MM.1S (cell line): ENCODE measurements around the gene CNTN1.

Experiments used
- DNase-seq: peaks from one replicate; pipeline ENCODE4 v3.0.0-alpha.2; 2015
- H2AFZ ChIP-seq: fragments of 300-600 bp; sonication (generic); 2 replicates; pipeline ENCODE4 v1.6.0; 2016; ENCODE audit warnings: antibody characterized with exemption, low read length
- H3F3A ChIP-seq: fragments of 300-600 bp; sonication (generic); 2 replicates; pipeline ENCODE4 v1.6.1; 2016; ENCODE audit warnings: mild to moderate bottlenecking, antibody characterized with exemption, low read length, moderate library complexity, mixed read lengths; ENCODE audit not compliant: insufficient read depth
- H3K27ac ChIP-seq: fragments of 300-600 bp; sonication (generic); 2 replicates; pipeline ENCODE4 v1.5.1; 2016; ENCODE audit warnings: mild to moderate bottlenecking, low read length
- H3K27me3 ChIP-seq: fragments of 300-600 bp; sonication (generic); replicated peaks from 2 replicates; pipeline ENCODE4 v1.6.0; 2016; ENCODE audit warnings: low read length; ENCODE audit not compliant: insufficient read depth
- H3K36me3 ChIP-seq: fragments of 300-600 bp; sonication (generic); replicated peaks from 2 replicates; pipeline ENCODE4 v1.6.1; 2016; ENCODE audit warnings: mild to moderate bottlenecking, low read length, mixed read lengths; ENCODE audit not compliant: insufficient read depth
- H3K4me1 ChIP-seq: fragments of 300-600 bp; sonication (generic); 2 replicates; pipeline ENCODE4 v1.6.1; 2016; ENCODE audit warnings: low read length, mixed read lengths
- H3K4me2 ChIP-seq: fragments of 300-600 bp; sonication (generic); 2 replicates; pipeline ENCODE4 v1.6.0; 2016; ENCODE audit warnings: low read depth, low read length
- H3K4me3 ChIP-seq: fragments of 300-600 bp; sonication (generic); 2 replicates; pipeline ENCODE4 v1.5.1; 2016; ENCODE audit warnings: low read length, mixed read lengths
- H3K79me2 ChIP-seq: fragments of 300-600 bp; sonication (generic); 2 replicates; pipeline ENCODE4 v1.6.1; 2016; ENCODE audit warnings: mixed run types, low read length, mixed read lengths
- H3K9ac ChIP-seq: fragments of 300-600 bp; sonication (generic); 2 replicates; pipeline ENCODE4 v1.6.1; 2016; ENCODE audit warnings: low read length, mixed read lengths
- H3K9me2 ChIP-seq: fragments of 300-600 bp; sonication (generic); replicated peaks from 2 replicates; pipeline ENCODE4 v1.6.1; 2016; ENCODE audit warnings: mild to moderate bottlenecking, low read length, mixed read lengths; ENCODE audit not compliant: insufficient read depth
- H3K9me3 ChIP-seq: fragments of 300-600 bp; sonication (generic); replicated peaks from 2 replicates; pipeline ENCODE4 v1.6.1; 2016; ENCODE audit warnings: mild to moderate bottlenecking, low read length, mixed read lengths; ENCODE audit not compliant: insufficient read depth
- H4K20me1 ChIP-seq: fragments of 300-600 bp; sonication (generic); 2 replicates; pipeline ENCODE4 v1.6.1; 2016; ENCODE audit warnings: mild to moderate bottlenecking, low read length, moderate library complexity, mixed read lengths; ENCODE audit not compliant: insufficient read depth
- EZH2 ChIP-seq: fragments of 300-600 bp; sonication (generic); optimal IDR thresholded peaks from 2 replicates; pipeline ENCODE3; 2017; ENCODE audit warnings: low read depth, mild to moderate bottlenecking, antibody characterized with exemption, low read length, mixed read lengths
- EZH2phosphoT487 ChIP-seq: fragments of 300-600 bp; sonication (generic); IDR thresholded peaks from 2 replicates; pipeline ENCODE4 v1.6.1; 2018; ENCODE audit warnings: antibody characterized with exemption, low read length
- TF ChIP-seq, protein P1 (sequence below): fragments of 300-600 bp; sonication (generic); IDR thresholded peaks from 2 replicates; pipeline ENCODE4 v1.5.1; 2016; ENCODE audit warnings: antibody characterized with exemption, low read length, mixed read lengths

The CNTN1 gene

DNA sequence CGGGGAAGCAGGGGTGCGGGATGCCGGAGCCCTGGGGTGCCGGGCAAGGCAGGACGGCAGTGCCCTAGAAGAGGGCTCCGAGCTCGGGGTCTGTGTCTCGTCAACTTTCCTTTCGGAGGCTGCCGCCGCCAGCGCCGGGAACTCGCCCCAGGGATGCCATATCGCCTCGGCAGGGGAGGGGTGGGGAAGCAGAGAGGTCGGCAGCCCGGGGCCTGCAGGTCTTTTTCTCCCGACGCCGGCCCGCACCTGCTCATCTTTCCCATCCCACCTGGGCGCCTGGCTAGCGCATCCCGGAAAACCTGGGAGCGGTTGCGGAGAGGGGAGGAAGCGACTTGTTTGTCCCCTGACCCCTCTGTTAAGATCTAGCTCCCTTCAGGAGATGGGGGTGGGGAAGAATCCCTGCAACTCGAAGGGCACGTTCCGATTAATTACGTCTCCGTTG lies 547 bp downstream of the CNTN1 start:
- Histone ChIP-seq H3K9ac (peak overlapping the region; percentile 42; the same call in 1 of the 2 replicates), H3K4me3 (peak overlapping the region; percentile 94)

DNA sequence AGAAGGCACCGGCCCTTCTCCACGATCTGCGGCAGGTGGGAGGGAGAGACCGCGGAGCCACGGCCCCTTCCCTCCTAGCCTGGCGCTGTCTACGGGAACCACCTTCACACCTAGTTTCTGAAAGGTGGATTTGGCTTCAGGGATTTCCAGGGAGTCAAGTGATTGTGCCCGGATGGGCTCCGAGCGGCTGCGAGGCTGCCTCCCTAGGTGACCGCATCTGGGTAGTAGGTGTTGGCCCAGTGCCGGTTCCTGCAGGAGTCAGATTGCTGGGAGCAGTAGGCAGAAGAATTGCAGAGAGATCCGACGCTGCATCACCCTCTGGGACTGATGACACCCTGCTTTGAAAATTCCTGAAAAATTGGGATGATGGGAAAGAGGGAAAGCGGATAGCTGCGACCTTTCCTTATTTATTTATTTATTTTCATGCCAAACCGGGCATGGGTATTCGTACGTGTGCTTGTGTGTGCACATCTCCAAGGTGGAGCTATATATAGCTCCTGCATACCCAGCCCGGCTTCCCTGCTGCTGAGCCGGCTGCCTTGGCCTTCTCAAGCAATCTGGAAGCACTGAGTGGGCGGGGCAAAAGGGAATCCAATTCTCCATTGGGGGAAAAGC lies 1.1 kb downstream of the CNTN1 start:
- peak overlapping the region; percentile 76 for H3K4me2 ChIP-seq
- no peaks in the 10 kb centered on the region for H4K20me1 ChIP-seq
- H3K27ac ChIP-seq = no peak overlapping the region
- peak overlapping the region; percentile 94 for H3K4me3 ChIP-seq
- no peaks in the 10 kb centered on the region for H3K36me3 ChIP-seq
- no peaks in the 10 kb centered on the region for H3K9me2 ChIP-seq
- no peaks in the 10 kb centered on the region for H3K79me2 ChIP-seq
- no peak for DNase-seq
- H3K27me3 ChIP-seq = no peaks in the 10 kb centered on the region
- no peaks in the 10 kb centered on the region for H3K4me1 ChIP-seq
- TF ChIP-seq EZH2 (no peak), EZH2phosphoT487 (no peak)
- TF ChIP-seq, protein P1, sequence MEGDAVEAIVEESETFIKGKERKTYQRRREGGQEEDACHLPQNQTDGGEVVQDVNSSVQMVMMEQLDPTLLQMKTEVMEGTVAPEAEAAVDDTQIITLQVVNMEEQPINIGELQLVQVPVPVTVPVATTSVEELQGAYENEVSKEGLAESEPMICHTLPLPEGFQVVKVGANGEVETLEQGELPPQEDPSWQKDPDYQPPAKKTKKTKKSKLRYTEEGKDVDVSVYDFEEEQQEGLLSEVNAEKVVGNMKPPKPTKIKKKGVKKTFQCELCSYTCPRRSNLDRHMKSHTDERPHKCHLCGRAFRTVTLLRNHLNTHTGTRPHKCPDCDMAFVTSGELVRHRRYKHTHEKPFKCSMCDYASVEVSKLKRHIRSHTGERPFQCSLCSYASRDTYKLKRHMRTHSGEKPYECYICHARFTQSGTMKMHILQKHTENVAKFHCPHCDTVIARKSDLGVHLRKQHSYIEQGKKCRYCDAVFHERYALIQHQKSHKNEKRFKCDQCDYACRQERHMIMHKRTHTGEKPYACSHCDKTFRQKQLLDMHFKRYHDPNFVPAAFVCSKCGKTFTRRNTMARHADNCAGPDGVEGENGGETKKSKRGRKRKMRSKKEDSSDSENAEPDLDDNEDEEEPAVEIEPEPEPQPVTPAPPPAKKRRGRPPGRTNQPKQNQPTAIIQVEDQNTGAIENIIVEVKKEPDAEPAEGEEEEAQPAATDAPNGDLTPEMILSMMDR = no peak
- H3K9me3 ChIP-seq = no peaks in the 10 kb centered on the region
- peak overlapping the region; percentile 98 for H2AFZ ChIP-seq
- peak overlapping the region; percentile 42; the same call in 1 of the 2 replicates for H3K9ac ChIP-seq
- no peaks in the 10 kb centered on the region for H3F3A ChIP-seq

More for the DNA sequence above, 547 bp downstream of the CNTN1 start:
- no peak for DNase-seq
- Histone ChIP-seq H3K9me3 (no peaks in the 10 kb centered on the region), H3K4me1 (no peaks in the 10 kb centered on the region), H2AFZ (peak overlapping the region; percentile 98), H3K27me3 (no peaks in the 10 kb centered on the region), H3K27ac (no peak overlapping the region), H3K4me2 (peak overlapping the region; percentile 76), H3K36me3 (no peaks in the 10 kb centered on the region), H3F3A (no peaks in the 10 kb centered on the region), H4K20me1 (no peaks in the 10 kb centered on the region), H3K79me2 (no peaks in the 10 kb centered on the region), H3K9me2 (no peaks in the 10 kb centered on the region)
- TF ChIP-seq EZH2 (no peak), EZH2phosphoT487 (no peak)
- TF ChIP-seq, protein P1 = no peak

DNA sequence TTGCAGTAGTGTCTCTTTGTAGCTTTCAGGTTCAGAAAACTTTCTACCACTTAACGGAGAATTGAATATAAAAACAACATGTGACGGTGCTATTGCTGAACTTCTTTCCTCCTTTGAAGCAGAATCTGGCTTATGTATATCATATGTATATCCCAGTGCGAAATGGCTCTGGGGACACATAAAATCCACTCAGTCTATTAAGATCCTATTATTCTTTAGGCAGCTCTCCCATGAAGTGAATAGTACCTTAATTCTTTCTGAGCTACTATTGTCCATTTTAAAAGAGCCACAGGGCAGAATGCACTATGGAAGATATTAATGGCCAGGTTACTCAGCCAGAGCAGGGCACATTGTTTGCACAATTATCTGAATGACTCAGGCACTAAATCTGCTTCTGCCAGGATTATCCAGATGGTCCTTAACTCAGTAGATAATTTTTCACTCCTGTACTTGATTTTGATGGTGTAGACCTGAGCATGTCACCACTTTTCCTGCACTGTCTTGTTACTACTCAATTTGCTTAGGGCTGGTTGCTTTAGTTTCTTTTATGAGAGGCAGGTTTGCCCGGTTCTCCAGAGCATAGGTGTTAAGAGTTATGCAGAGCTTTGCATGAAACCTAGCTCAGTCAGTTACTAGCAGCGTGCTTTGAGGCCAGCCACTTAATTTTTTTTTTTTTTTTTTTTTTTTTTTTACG lies 5.5 kb downstream of the CNTN1 start:
- Histone ChIP-seq H3K27ac (no peak overlapping the region), H3K4me1 (no peaks in the 10 kb centered on the region)

More for the DNA sequence above, 5.5 kb downstream of the CNTN1 start:
- no peaks in the 10 kb centered on the region for H3K36me3 ChIP-seq
- H3K79me2 ChIP-seq = no peaks in the 10 kb centered on the region
- no peaks in the 10 kb centered on the region for H3F3A ChIP-seq
- no peaks in the 10 kb centered on the region for H3K9me3 ChIP-seq
- no peaks in the 10 kb centered on the region for H3K27me3 ChIP-seq
- no peak overlapping the region for H2AFZ ChIP-seq
- no peak overlapping the region for H3K9ac ChIP-seq
- no peak for DNase-seq
- H3K4me2 ChIP-seq = no peak overlapping the region
- no peaks in the 10 kb centered on the region for H4K20me1 ChIP-seq
- no peak overlapping the region for H3K4me3 ChIP-seq
- TF ChIP-seq, protein P1 = no peak
- TF ChIP-seq EZH2phosphoT487 (no peak), EZH2 (no peak)
- no peaks in the 10 kb centered on the region for H3K9me2 ChIP-seq
